ENCODE results near the gene DNAAF8. TPM values are rescaled to one million over a fixed set of nuclear protein-coding genes. Genes with fewer than 3 reads are reported as not detected.

Gene DNAAF8
- total RNA-seq, 4 donors from 2014 or later: 0.67 to 3.5 TPM; not detected in 2

GRCh38 chr16:4713663-4714501 lies 20.5 kb upstream of the DNAAF8 start:
- Histone ChIP-seq H3K4me3 (no peak overlapping the region), H3K4me1 (no peaks in the 10 kb centered on the region), H3K27ac (no peak overlapping the region), H3K36me3 (no peaks in the 10 kb centered on the region), H3K27me3 (no peaks in the 10 kb centered on the region), H3K9me3 (no peaks in the 10 kb centered on the region)
- no peak for DNase-seq
- intact Hi-C loops (cut with DNase I; ENCODE audit: low total_unique reads): no loop called here
- TF ChIP-seq POLR2A (IDR thresholded peaks at IDR 0.05) (no peak), CTCF (IDR thresholded peaks at IDR 0.05) (no peak)

GRCh38 chr16:4714996-4715395 lies 19.3 kb upstream of the DNAAF8 start:
- Histone ChIP-seq H3K9me3 (no peaks in the 10 kb centered on the region), H3K27ac (no peak overlapping the region), H3K4me3 (no peak overlapping the region), H3K27me3 (no peaks in the 10 kb centered on the region), H3K4me1 (no peaks in the 10 kb centered on the region), H3K36me3 (no peaks in the 10 kb centered on the region)
- no peak for TF ChIP-seq POLR2A (IDR thresholded peaks at IDR 0.05)
- TF ChIP-seq CTCF (IDR thresholded peaks at IDR 0.05): no peak
- no peak for DNase-seq
- intact Hi-C loops (cut with DNase I; ENCODE audit: low total_unique reads): no loop called here

- no peak overlapping the region for H3K27ac ChIP-seq
- H3K4me3 ChIP-seq: no peak overlapping the region
- no peaks in the 10 kb centered on the region for H3K9me3 ChIP-seq
- no peak for DNase-seq
- no peaks in the 10 kb centered on the region for H3K36me3 ChIP-seq
- TF ChIP-seq POLR2A (IDR thresholded peaks at IDR 0.05) (no peak), CTCF (IDR thresholded peaks at IDR 0.05) (no peak)
- no peaks in the 10 kb centered on the region for H3K4me1 ChIP-seq
- intact Hi-C loops (cut with DNase I; ENCODE audit: low total_unique reads): no loop called here
- H3K27me3 ChIP-seq: no peaks in the 10 kb centered on the region
Measured at GRCh38 chr16:4718466-4718865, 15.9 kb upstream of the DNAAF8 start.

GRCh38 chr16:4723071-4723767 lies 11.1 kb upstream of the DNAAF8 start:
- no peaks in the 10 kb centered on the region for H3K27me3 ChIP-seq
- no peak for DNase-seq
- H3K36me3 ChIP-seq: no peaks in the 10 kb centered on the region
- H3K27ac ChIP-seq: no peak overlapping the region
- no peaks in the 10 kb centered on the region for H3K4me1 ChIP-seq
- intact Hi-C loops (cut with DNase I; ENCODE audit: low total_unique reads): no loop called here
- TF ChIP-seq POLR2A (IDR thresholded peaks at IDR 0.05) (no peak), CTCF (IDR thresholded peaks at IDR 0.05) (no peak)
- H3K4me3 ChIP-seq: no peak overlapping the region
- H3K9me3 ChIP-seq: no peaks in the 10 kb centered on the region

GRCh38 chr16:4724661-4725270 lies 9.6 kb upstream of the DNAAF8 start:
- Histone ChIP-seq H3K4me1 (no peaks in the 10 kb centered on the region), H3K27me3 (no peaks in the 10 kb centered on the region), H3K4me3 (no peak overlapping the region), H3K27ac (no peak overlapping the region), H3K9me3 (no peaks in the 10 kb centered on the region), H3K36me3 (no peaks in the 10 kb centered on the region)
- no peak for DNase-seq
- TF ChIP-seq CTCF (IDR thresholded peaks at IDR 0.05) (no peak), POLR2A (IDR thresholded peaks at IDR 0.05) (no peak)
- intact Hi-C loops (cut with DNase I; ENCODE audit: low total_unique reads): no loop called here
